GM23338 (cell line): ENCODE data around the gene MT2A. TPM values are rescaled to one million over a fixed set of nuclear protein-coding genes. Genes with fewer than 3 reads are reported as not detected.

Experiments used
- ATAC-seq: fragments of 200-7000 bp; cut with Tn5 transposase; 3 replicates; pipeline ENCODE4 v1.9.1; 2020
- DNase-seq: peaks from one replicate; pipeline ENCODE4 v3.0.0-alpha.2; 2015; ENCODE audit warnings: low spot score
- H2AFZ ChIP-seq: fragments of 200-600 bp; sonication (generic); 2 replicates; pipeline ENCODE4 v1.8.0; 2016; ENCODE audit warnings: antibody characterized with exemption, mild to moderate bottlenecking, moderate library complexity
- H3F3A ChIP-seq: fragments of 200-600 bp; sonication (generic); replicated peaks from 2 replicates; pipeline ENCODE4 v1.8.0; 2017; ENCODE audit warnings: antibody characterized with exemption, mixed run types, low read depth
- H3K27ac ChIP-seq: fragments of 200-600 bp; sonication (generic); 2 replicates; pipeline ENCODE4 v1.6.1; 2016; ENCODE audit warnings: low read depth
- H3K27me3 ChIP-seq: fragments of 200-600 bp; sonication (generic); 2 replicates; pipeline ENCODE4 v1.8.0; 2016; ENCODE audit warnings: mild to moderate bottlenecking, mixed run types, moderate library complexity; ENCODE audit not compliant: insufficient read depth
- H3K36me3 ChIP-seq: fragments of 200-600 bp; sonication (generic); 2 replicates; pipeline ENCODE4 v1.8.0; 2016; ENCODE audit warnings: mild to moderate bottlenecking; ENCODE audit not compliant: insufficient read depth
- H3K4me1 ChIP-seq: fragments of 200-600 bp; sonication (generic); 2 replicates; pipeline ENCODE4 v1.8.0; 2016; ENCODE audit warnings: mild to moderate bottlenecking, moderate library complexity; ENCODE audit not compliant: insufficient read depth
- H3K4me2 ChIP-seq: fragments of 200-600 bp; sonication (generic); 2 replicates; pipeline ENCODE4 v1.7.1; 2017; ENCODE audit warnings: mixed run types
- H3K4me3 ChIP-seq: fragments of 200-600 bp; sonication (generic); 2 replicates; pipeline ENCODE4 v1.6.1; 2016; ENCODE audit warnings: mixed run types
- H3K79me2 ChIP-seq: fragments of 200-600 bp; sonication (generic); replicated peaks from 2 replicates; pipeline ENCODE4 v1.8.0; 2017; ENCODE audit warnings: mild to moderate bottlenecking; ENCODE audit not compliant: insufficient read depth
- H3K9me2 ChIP-seq: fragments of 200-600 bp; sonication (generic); 2 replicates; pipeline ENCODE4 v1.8.0; 2017; ENCODE audit not compliant: insufficient read depth
- H4K20me1 ChIP-seq: fragments of 200-600 bp; sonication (generic); replicated peaks from 2 replicates; pipeline ENCODE4 v1.8.0; 2017; ENCODE audit warnings: mild to moderate bottlenecking; ENCODE audit not compliant: insufficient read depth
- H3K27ac Mint-ChIP-seq: 2 replicates; pipeline ENCODE4 v1.8.0; 2020; ENCODE audit warnings: inconsistent platforms, mild to moderate bottlenecking, moderate library complexity, mixed read lengths
- H3K27me3 Mint-ChIP-seq: 3 replicates; pipeline ENCODE4 v1.8.0; 2022; ENCODE audit warnings: low read depth, mild to moderate bottlenecking, moderate library complexity, mixed read lengths, inconsistent platforms; ENCODE audit not compliant: insufficient read depth, poor library complexity
- H3K36me3 Mint-ChIP-seq: 3 replicates; pipeline ENCODE4 v1.8.0; 2021; ENCODE audit warnings: low read depth, mild to moderate bottlenecking, inconsistent platforms, moderate library complexity, mixed read lengths
- H3K4me1 Mint-ChIP-seq: 3 replicates; pipeline ENCODE4 v1.8.0; 2020; ENCODE audit warnings: mild to moderate bottlenecking, inconsistent platforms, mixed read lengths
- H3K4me3 Mint-ChIP-seq: 3 replicates; pipeline ENCODE4 v1.8.0; 2021; ENCODE audit warnings: moderate library complexity, mild to moderate bottlenecking, inconsistent platforms, mixed read lengths
- H3K9me3 Mint-ChIP-seq: 3 replicates; pipeline ENCODE4 v1.8.0; 2020; ENCODE audit warnings: moderate library complexity, mild to moderate bottlenecking, inconsistent platforms, mixed read lengths
- CREB1 ChIP-seq: fragments of 250-450 bp; sonication (Bioruptor Pico); IDR thresholded peaks from 2 replicates; pipeline ENCODE4 v1.5.0; 2020; ENCODE audit warnings: low read depth, mild to moderate bottlenecking, moderate library complexity
- EZH2 ChIP-seq: fragments of 200-600 bp; sonication (generic); IDR thresholded peaks from one replicate; pipeline ENCODE4 v1.8.0; 2017; ENCODE audit warnings: antibody characterized with exemption, mild to moderate bottlenecking, low read depth; ENCODE audit not compliant: unreplicated experiment
- EZH2phosphoT487 ChIP-seq: fragments of 200-600 bp; sonication (generic); IDR thresholded peaks from one replicate; pipeline ENCODE4 v1.8.1; 2018; ENCODE audit warnings: antibody characterized with exemption; ENCODE audit not compliant: unreplicated experiment
- JUNB ChIP-seq: IDR thresholded peaks from one replicate; pipeline ENCODE4 v1.6.1; 2016; ENCODE audit warnings: antibody characterized with exemption; ENCODE audit not compliant: unreplicated experiment
- NANOG ChIP-seq: IDR thresholded peaks from 2 replicates; pipeline ENCODE4 v1.6.1; 2016; ENCODE audit warnings: antibody characterized with exemption, borderline replicate concordance
- POLR2AphosphoS5 ChIP-seq: IDR thresholded peaks from 2 replicates; pipeline ENCODE4 v1.6.1; 2016; ENCODE audit warnings: antibody characterized with exemption, low read depth
- polyA plus RNA-seq: library from polyadenylated mRNA; unstranded; fragments of >200 nt; fragmentation: Nextera tagmentation; extraction: Ambion mirVana; gene quantifications from 2 replicates; pipeline ENCODE4 v1.2.1, GENCODE V29; 2016
- total RNA-seq: library from RNA; depleted of rRNA; stranded (reverse); fragments of >200 nt; shearing (Covaris generic); gene quantifications from 2 replicates; pipeline ENCODE4 v1.2.3, GENCODE V29; 2014
- TF ChIP-seq, protein P1 (sequence below): IDR thresholded peaks from one replicate; pipeline ENCODE4 v1.6.1; 2018; ENCODE audit warnings: antibody characterized with exemption; ENCODE audit not compliant: unreplicated experiment
- TF ChIP-seq, protein P2 (sequence below), 2 experiments: fragments of 200-600 bp in 1 of 2; sonication (generic) in 1 of 2; conservative IDR thresholded peaks; 2 replicates each; pipeline versions ENCODE4 v1.5.1 to v1.6.1; 2016 to 2017; ENCODE audit warnings: antibody characterized with exemption in 2 of 2, low read depth in 2 of 2, mild to moderate bottlenecking in 2 of 2, moderate library complexity in 1 of 2

MT2A gene
- total and polyA plus RNA-seq, 2 experiments from 2014 or later = 13.9 to 243 TPM

DNA sequence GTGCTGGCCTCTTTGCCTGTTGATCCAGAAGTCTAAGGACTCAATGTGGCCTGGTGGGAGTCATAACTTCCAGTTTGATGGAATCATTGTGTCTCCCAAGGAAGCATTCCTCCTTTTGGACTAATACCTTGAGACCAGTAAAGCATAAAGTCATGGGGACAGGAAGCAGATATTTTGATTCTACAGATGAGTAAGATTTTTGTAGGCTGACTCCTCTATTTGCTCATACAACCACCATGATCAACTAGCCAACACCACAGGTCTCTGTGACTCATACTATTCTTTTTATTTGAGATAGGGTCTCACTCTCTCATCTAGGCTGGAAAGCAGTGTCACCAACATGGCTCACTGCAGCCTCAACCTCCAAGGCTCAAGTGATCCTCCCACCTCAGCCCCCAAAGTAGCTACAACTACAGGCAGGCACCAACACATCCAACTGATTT lies 6.2 kb downstream of the MT2A start:
- peaks cover 72% of the 10 kb centered on the region for H3K27me3 Mint-ChIP-seq
- Histone ChIP-seq H3K4me2 (no peak overlapping the region), H3F3A (peaks cover 6% of the 10 kb centered on the region; the same call in 1 of the 2 replicates), H3K9me2 (no peaks in the 10 kb centered on the region), H3K4me3 (no peak overlapping the region), H4K20me1 (0 out of 2 replicates have a peak, but pooled peaks cover 9% of the 10 kb centered on the region), H3K27ac (no peak overlapping the region), H3K79me2 (no peaks in the 10 kb centered on the region), H2AFZ (no peak overlapping the region), H3K36me3 (no peaks in the 10 kb centered on the region), H3K4me1 (peaks cover 38% of the 10 kb centered on the region), H3K27me3 (peaks cover 99% of the 10 kb centered on the region)
- no peaks in the 10 kb centered on the region for H3K9me3 Mint-ChIP-seq
- ATAC-seq (no peak), DNase-seq (no peak)
- no peak overlapping the region for H3K27ac Mint-ChIP-seq
- TF ChIP-seq EZH2 (peak; percentile 28), NANOG (no peak)
- H3K4me3 Mint-ChIP-seq = no peak overlapping the region
- H3K36me3 Mint-ChIP-seq = peaks cover 1% of the 10 kb centered on the region; the same call in 1 of the 3 replicates
- peaks cover 29% of the 10 kb centered on the region for H3K4me1 Mint-ChIP-seq

DNA sequence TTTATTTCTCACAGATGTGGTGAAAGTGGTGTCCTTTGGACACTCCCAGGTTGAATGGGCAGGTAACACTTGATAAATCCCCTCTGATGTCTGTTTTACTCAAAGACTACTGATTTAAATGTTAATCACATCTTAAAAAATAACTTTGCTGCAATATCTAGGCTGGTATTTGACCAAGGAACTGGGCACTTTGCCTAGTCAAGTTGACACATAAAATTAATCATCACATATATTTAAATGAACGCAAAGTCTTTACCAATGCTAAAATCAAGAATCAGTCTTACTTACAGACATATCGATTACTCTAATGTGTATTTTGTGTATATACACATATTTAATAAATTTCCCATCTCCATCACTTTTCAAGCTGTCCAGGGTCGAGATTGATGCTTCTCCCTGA lies 7.0 kb downstream of the MT2A start:
- Mint-ChIP-seq H3K4me3 (no peak overlapping the region), H3K9me3 (no peaks in the 10 kb centered on the region), H3K27me3 (peaks cover 72% of the 10 kb centered on the region), H3K27ac (no peak overlapping the region), H3K36me3 (no peaks in the 10 kb centered on the region), H3K4me1 (peaks cover 28% of the 10 kb centered on the region)
- H3K4me3 ChIP-seq = no peak overlapping the region
- H3K9me2 ChIP-seq = no peaks in the 10 kb centered on the region
- H4K20me1 ChIP-seq = 0 out of 2 replicates have a peak, but pooled peaks cover 9% of the 10 kb centered on the region
- H3K27ac ChIP-seq = no peak overlapping the region
- TF ChIP-seq EZH2phosphoT487 (no peak), JUNB (no peak), CREB1 (CRISPR knock-in tag) (no peak), EZH2 (no peak), NANOG (no peak), POLR2AphosphoS5 (no peak)
- TF ChIP-seq, protein P1, sequence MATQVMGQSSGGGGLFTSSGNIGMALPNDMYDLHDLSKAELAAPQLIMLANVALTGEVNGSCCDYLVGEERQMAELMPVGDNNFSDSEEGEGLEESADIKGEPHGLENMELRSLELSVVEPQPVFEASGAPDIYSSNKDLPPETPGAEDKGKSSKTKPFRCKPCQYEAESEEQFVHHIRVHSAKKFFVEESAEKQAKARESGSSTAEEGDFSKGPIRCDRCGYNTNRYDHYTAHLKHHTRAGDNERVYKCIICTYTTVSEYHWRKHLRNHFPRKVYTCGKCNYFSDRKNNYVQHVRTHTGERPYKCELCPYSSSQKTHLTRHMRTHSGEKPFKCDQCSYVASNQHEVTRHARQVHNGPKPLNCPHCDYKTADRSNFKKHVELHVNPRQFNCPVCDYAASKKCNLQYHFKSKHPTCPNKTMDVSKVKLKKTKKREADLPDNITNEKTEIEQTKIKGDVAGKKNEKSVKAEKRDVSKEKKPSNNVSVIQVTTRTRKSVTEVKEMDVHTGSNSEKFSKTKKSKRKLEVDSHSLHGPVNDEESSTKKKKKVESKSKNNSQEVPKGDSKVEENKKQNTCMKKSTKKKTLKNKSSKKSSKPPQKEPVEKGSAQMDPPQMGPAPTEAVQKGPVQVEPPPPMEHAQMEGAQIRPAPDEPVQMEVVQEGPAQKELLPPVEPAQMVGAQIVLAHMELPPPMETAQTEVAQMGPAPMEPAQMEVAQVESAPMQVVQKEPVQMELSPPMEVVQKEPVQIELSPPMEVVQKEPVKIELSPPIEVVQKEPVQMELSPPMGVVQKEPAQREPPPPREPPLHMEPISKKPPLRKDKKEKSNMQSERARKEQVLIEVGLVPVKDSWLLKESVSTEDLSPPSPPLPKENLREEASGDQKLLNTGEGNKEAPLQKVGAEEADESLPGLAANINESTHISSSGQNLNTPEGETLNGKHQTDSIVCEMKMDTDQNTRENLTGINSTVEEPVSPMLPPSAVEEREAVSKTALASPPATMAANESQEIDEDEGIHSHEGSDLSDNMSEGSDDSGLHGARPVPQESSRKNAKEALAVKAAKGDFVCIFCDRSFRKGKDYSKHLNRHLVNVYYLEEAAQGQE = no peak
- TF ChIP-seq, protein P2, sequence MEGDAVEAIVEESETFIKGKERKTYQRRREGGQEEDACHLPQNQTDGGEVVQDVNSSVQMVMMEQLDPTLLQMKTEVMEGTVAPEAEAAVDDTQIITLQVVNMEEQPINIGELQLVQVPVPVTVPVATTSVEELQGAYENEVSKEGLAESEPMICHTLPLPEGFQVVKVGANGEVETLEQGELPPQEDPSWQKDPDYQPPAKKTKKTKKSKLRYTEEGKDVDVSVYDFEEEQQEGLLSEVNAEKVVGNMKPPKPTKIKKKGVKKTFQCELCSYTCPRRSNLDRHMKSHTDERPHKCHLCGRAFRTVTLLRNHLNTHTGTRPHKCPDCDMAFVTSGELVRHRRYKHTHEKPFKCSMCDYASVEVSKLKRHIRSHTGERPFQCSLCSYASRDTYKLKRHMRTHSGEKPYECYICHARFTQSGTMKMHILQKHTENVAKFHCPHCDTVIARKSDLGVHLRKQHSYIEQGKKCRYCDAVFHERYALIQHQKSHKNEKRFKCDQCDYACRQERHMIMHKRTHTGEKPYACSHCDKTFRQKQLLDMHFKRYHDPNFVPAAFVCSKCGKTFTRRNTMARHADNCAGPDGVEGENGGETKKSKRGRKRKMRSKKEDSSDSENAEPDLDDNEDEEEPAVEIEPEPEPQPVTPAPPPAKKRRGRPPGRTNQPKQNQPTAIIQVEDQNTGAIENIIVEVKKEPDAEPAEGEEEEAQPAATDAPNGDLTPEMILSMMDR (conservative IDR thresholded peaks at IDR 0.05; ENCODE audit: low read depth in 2 of 2) = no peak
- DNase-seq = no peak
- no peak for ATAC-seq
- H3K4me1 ChIP-seq = peaks cover 30% of the 10 kb centered on the region
- H3F3A ChIP-seq = 0 out of 2 replicates have a peak, but pooled peaks cover 4% of the 10 kb centered on the region
- no peak overlapping the region for H2AFZ ChIP-seq
- peaks cover 99% of the 10 kb centered on the region for H3K27me3 ChIP-seq
- H3K36me3 ChIP-seq = no peaks in the 10 kb centered on the region
- H3K4me2 ChIP-seq = no peak overlapping the region
- H3K79me2 ChIP-seq = no peaks in the 10 kb centered on the region
